HCT116 (cell line): ENCODE data around the gene ACAN. TPM values are rescaled to one million over a fixed set of nuclear protein-coding genes. Genes with fewer than 3 reads are reported as not detected.

ENCODE experiments used
- ATAC-seq: fragments of 200-7000 bp; cut with Tn5 transposase; 2 replicates; pipeline ENCODE4 v1.9.1; 2020; ENCODE audit warnings: mild to moderate bottlenecking, moderate library complexity
- BruUV-seq: library from RNA; stranded (reverse); fragments of 400-500 nt; replicated peaks from 2 replicates; lab custom pipeline; 2021; lab: Mats Ljungman, UMichigan
- CTCF ChIA-PET: fragments of 300-600 bp; sonication (Branson Sonifier 250); formaldehyde crosslinking; loops from one replicate; lab custom pipeline; 2021; ENCODE audit warnings: antibody characterized with exemption; lab: Charles Lee
- POLR2A ChIA-PET: fragments of 300-600, 350-600 bp; sonication (Branson Sonifier 250); formaldehyde crosslinking; loops from one replicate; lab custom pipeline; 2021; ENCODE audit warnings: antibody characterized with exemption; lab: Charles Lee
- RAD21 ChIA-PET, 2 experiments: fragments of 300-600 bp; sonication (Branson Sonifier 250); formaldehyde crosslinking; loops; one replicate each; lab custom pipeline; 2023; ENCODE audit warnings: low total read pairs in 2 of 2; ENCODE audit not compliant: uncharacterized antibody in 2 of 2, unreplicated experiment in 2 of 2, low non-redundant PET in 1 of 2; lab: Charles Lee
- DNase-seq: peaks from one replicate; pipeline ENCODE4 v3.0.0-alpha.2; 2010; ENCODE audit warnings: low read depth, low spot score
- H2AFZ ChIP-seq: fragments of 200-600 bp; shearing (Covaris generic), sonication (generic); 2 replicates; pipeline ENCODE4 v1.6.1; 2017; ENCODE audit warnings: low read depth, mixed run types, mixed read lengths, antibody characterized with exemption, low read length; ENCODE audit not compliant: poor library complexity, severe bottlenecking
- H3K27ac ChIP-seq: 2 replicates; pipeline ENCODE4 v1.5.1; 2012; ENCODE audit warnings: low read depth, low read length
- H3K27me3 ChIP-seq: fragments of 200-600 bp; sonication (generic); 2 replicates; pipeline ENCODE4 v1.6.1; 2016; ENCODE audit warnings: mixed run types, low read length, mixed read lengths; ENCODE audit not compliant: insufficient read depth
- H3K36me3 ChIP-seq, 2 experiments: fragments of 200-500 bp in 1 of 2; fragments of 200-600 bp in 1 of 2; sonication (Bioruptor generic) in 1 of 2; sonication (generic) in 1 of 2; 2 replicates each; pipeline versions ENCODE4 v1.5.1 to v1.6.1; 2014 to 2016; ENCODE audit warnings: low read length in 2 of 2, inconsistent platforms in 1 of 2, mixed read lengths in 1 of 2, mixed run types in 1 of 2; ENCODE audit not compliant: insufficient read depth in 2 of 2, control insufficient read depth in 1 of 2
- H3K4me1 ChIP-seq, 2 experiments: fragments of 200-600 bp in 1 of 2; sonication (generic) in 1 of 2; 2 replicates each; pipeline versions ENCODE4 v1.5.1 to v1.6.1; 2012 to 2017; ENCODE audit warnings: low read length in 2 of 2, inconsistent platforms in 1 of 2, mild to moderate bottlenecking in 1 of 2, mixed read lengths in 1 of 2, mixed run types in 1 of 2, moderate library complexity in 1 of 2; ENCODE audit not compliant: insufficient read depth in 2 of 2, control insufficient read depth in 1 of 2
- H3K4me2 ChIP-seq: fragments of 200-600 bp; sonication (generic); 2 replicates; pipeline ENCODE4 v1.6.1; 2017; ENCODE audit warnings: mixed run types, low read length, mixed read lengths
- H3K4me3 ChIP-seq, 2 experiments: fragments of 200-600 bp in 1 of 2; sonication (generic) in 1 of 2; replicated peaks in 1 of 2; 2 replicates each; pipeline ENCODE4 v1.5.1; 2011 to 2016; ENCODE audit warnings: low read length in 2 of 2, control low read depth in 1 of 2, low read depth in 1 of 2, mild to moderate bottlenecking in 1 of 2, mixed read lengths in 1 of 2, mixed run types in 1 of 2
- H3K79me2 ChIP-seq: fragments of 200-600 bp; sonication (generic); 2 replicates; pipeline ENCODE4 v1.6.1; 2017; ENCODE audit warnings: mild to moderate bottlenecking, mixed run types, low read length, moderate library complexity, mixed read lengths; ENCODE audit not compliant: insufficient read depth
- H3K9ac ChIP-seq: fragments of 200-600 bp; sonication (generic); 2 replicates; pipeline ENCODE4 v1.6.1; 2016; ENCODE audit warnings: low read length, mixed read lengths
- H3K9me2 ChIP-seq: fragments of 200-600 bp; sonication (generic), shearing (Covaris generic); 2 replicates; pipeline ENCODE4 v1.6.1; 2017; ENCODE audit warnings: mixed run types, mild to moderate bottlenecking, moderate library complexity; ENCODE audit not compliant: insufficient read depth
- H3K9me3 ChIP-seq, 2 experiments: fragments of 200-500 bp in 1 of 2; fragments of 200-600 bp in 1 of 2; sonication (Bioruptor generic) in 1 of 2; sonication (generic) in 1 of 2; 2 replicates each; pipeline ENCODE4 v1.6.1; 2014 to 2017; ENCODE audit warnings: low read length in 2 of 2, mixed read lengths in 2 of 2, inconsistent platforms in 1 of 2, low read depth in 1 of 2, mild to moderate bottlenecking in 1 of 2, mixed run types in 1 of 2, moderate library complexity in 1 of 2; ENCODE audit not compliant: control insufficient read depth in 1 of 2, insufficient read depth in 1 of 2
- H4K20me1 ChIP-seq: fragments of 200-600 bp; sonication (generic), shearing (Covaris generic); 2 replicates; pipeline ENCODE4 v1.6.1; 2017; ENCODE audit warnings: mixed run types, mild to moderate bottlenecking, moderate library complexity; ENCODE audit not compliant: insufficient read depth
- CBX3 ChIP-seq: IDR thresholded peaks from 2 replicates; pipeline ENCODE4 v1.6.1; 2012; ENCODE audit warnings: low read depth
- EZH2phosphoT487 ChIP-seq: fragments of 200-600 bp; IDR thresholded peaks from 2 replicates; pipeline ENCODE4 v1.6.1; 2018; ENCODE audit warnings: antibody characterized with exemption, borderline replicate concordance
- POLR2AphosphoS5 ChIP-seq: IDR thresholded peaks from 2 replicates; pipeline ENCODE4 v1.6.1; 2011; ENCODE audit warnings: mild to moderate bottlenecking, low read depth, low read length, moderate library complexity
- SIN3A ChIP-seq: IDR thresholded peaks from 2 replicates; pipeline ENCODE4 v1.6.1; 2012; ENCODE audit warnings: low read depth
- YY1 ChIP-seq: IDR thresholded peaks from 2 replicates; pipeline ENCODE4 v1.6.1; 2011; ENCODE audit warnings: low read length, low read depth, moderate library complexity, mild to moderate bottlenecking; ENCODE audit not compliant: insufficient replicate concordance; ENCODE audit errors: extremely low read depth
- ZNF274 ChIP-seq: fragments of 200-500 bp; sonication (Bioruptor generic); IDR thresholded peaks from 2 replicates; pipeline ENCODE4 v1.6.1; 2014; ENCODE audit warnings: mild to moderate bottlenecking, low read depth, low read length, inconsistent platforms
- intact Hi-C: fragments of 100-400 bp; cut with micrococcal nuclease; formaldehyde crosslinking; loops from 2 replicates; pipeline ENCODE4 v1.10.0; 2022
- total RNA-seq: library from RNA; stranded (reverse); gene quantifications from one replicate; pipeline ENCODE4 v1.2.1, GENCODE V29; 2021; ENCODE audit not compliant: unreplicated experiment
- TF ChIP-seq, protein P1 (sequence below): IDR thresholded peaks from 2 replicates; pipeline ENCODE4 v1.6.1; 2012; ENCODE audit warnings: low read depth

Gene ACAN
- total RNA-seq, 1 experiment from 2014 or later = not detected

GRCh38 chr15:88906130-88906529, 102.9 kb downstream of the ACAN start:
- Histone ChIP-seq H2AFZ (no peak overlapping the region), H3K36me3 (0 out of 4 replicates have a peak, but pooled peaks cover 0 to 2% of the 10 kb centered on the region in 2 experiments), H3K27ac (no peak overlapping the region), H3K9me3 (no peaks in the 10 kb centered on the region), H3K27me3 (no peaks in the 10 kb centered on the region), H3K4me1 (peaks cover 12 to 30% of the 10 kb centered on the region in 2 experiments), H3K79me2 (no peaks in the 10 kb centered on the region), H3K4me2 (no peak overlapping the region), H3K9me2 (no peaks in the 10 kb centered on the region), H3K4me3 (no peak overlapping the region), H3K9ac (no peak overlapping the region), H4K20me1 (no peaks in the 10 kb centered on the region)
- POLR2A ChIA-PET = no interaction called here
- RAD21 ChIA-PET = no interaction called here
- TF ChIP-seq, protein P1, sequence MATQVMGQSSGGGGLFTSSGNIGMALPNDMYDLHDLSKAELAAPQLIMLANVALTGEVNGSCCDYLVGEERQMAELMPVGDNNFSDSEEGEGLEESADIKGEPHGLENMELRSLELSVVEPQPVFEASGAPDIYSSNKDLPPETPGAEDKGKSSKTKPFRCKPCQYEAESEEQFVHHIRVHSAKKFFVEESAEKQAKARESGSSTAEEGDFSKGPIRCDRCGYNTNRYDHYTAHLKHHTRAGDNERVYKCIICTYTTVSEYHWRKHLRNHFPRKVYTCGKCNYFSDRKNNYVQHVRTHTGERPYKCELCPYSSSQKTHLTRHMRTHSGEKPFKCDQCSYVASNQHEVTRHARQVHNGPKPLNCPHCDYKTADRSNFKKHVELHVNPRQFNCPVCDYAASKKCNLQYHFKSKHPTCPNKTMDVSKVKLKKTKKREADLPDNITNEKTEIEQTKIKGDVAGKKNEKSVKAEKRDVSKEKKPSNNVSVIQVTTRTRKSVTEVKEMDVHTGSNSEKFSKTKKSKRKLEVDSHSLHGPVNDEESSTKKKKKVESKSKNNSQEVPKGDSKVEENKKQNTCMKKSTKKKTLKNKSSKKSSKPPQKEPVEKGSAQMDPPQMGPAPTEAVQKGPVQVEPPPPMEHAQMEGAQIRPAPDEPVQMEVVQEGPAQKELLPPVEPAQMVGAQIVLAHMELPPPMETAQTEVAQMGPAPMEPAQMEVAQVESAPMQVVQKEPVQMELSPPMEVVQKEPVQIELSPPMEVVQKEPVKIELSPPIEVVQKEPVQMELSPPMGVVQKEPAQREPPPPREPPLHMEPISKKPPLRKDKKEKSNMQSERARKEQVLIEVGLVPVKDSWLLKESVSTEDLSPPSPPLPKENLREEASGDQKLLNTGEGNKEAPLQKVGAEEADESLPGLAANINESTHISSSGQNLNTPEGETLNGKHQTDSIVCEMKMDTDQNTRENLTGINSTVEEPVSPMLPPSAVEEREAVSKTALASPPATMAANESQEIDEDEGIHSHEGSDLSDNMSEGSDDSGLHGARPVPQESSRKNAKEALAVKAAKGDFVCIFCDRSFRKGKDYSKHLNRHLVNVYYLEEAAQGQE = no peak
- no peak for TF ChIP-seq SIN3A
- TF ChIP-seq CBX3 = no peak
- TF ChIP-seq YY1 = no peak
- TF ChIP-seq POLR2AphosphoS5 = no peak
- TF ChIP-seq ZNF274 = no peak
- no peak for TF ChIP-seq EZH2phosphoT487
- CTCF ChIA-PET = interaction anchor here (1.9 to 3.2 kb wide), 3 partner anchors 97 to 272 kb away, joined by 24 to 38 read pairs (median 37); no protein-coding TSS in a partner anchor
- no TSS peak for BruUV-seq
- intact Hi-C loops = no loop called here
- no peak for DNase-seq
- ATAC-seq = no peak
